Stomach (tissue), 9 donors: ENCODE measurements around the gene LRRC8C. TPM values are rescaled to one million over a fixed set of nuclear protein-coding genes. Genes with fewer than 3 reads are reported as not detected.
"Not testable (repeated sequence)": the region's sequence is repeated elsewhere in the genome, so short reads cannot be mapped to it uniquely, and the experiment has no call there.

Experiments used
- DNase-seq, 2 donors: peaks; one replicate each; pipeline versions ENCODE4 v3.0.0 to v3.0.0-alpha.2; 2013 to 2019
- H3K27ac ChIP-seq, 5 donors: fragments of 200-600 bp in 4 of 5; sonication (generic) in 4 of 5; one replicate each; pipeline ENCODE4 v1.5.1; 2013 to 2019; ENCODE audit warnings: mild to moderate bottlenecking in 1 of 5, moderate library complexity in 1 of 5
- H3K27me3 ChIP-seq, 3 donors: fragments of 200-600 bp; sonication (generic); one replicate each; pipeline ENCODE4 v1.5.1; 2017 to 2019; ENCODE audit warnings: mixed run types in 1 of 3
- H3K36me3 ChIP-seq, 4 donors: fragments of 200-600 bp; sonication (generic); 1 replicate in 3 of 4; 2 replicates in 1 of 4; pipeline ENCODE4 v1.5.1; 2016 to 2019
- H3K4me1 ChIP-seq, 4 donors: fragments of 200-600 bp; sonication (generic); one replicate each; pipeline ENCODE4 v1.5.1; 2016 to 2019
- H3K4me3 ChIP-seq, 4 donors: fragments of 200-600 bp; sonication (generic) in 3 of 4; one replicate each; pipeline ENCODE4 v1.5.1; 2016 to 2019; ENCODE audit warnings: mild to moderate bottlenecking in 1 of 4
- H3K9me3 ChIP-seq, 4 donors: fragments of 200-600 bp; sonication (generic); one replicate each; pipeline ENCODE4 v1.5.1; 2016 to 2019
- EP300 ChIP-seq: sonication (generic); formaldehyde crosslinking; IDR thresholded peaks from one replicate; pipeline ENCODE4 v1.6.1; 2017; ENCODE audit warnings: antibody characterized with exemption
- POLR2A ChIP-seq, 4 donors: fragments of 450-650 bp; IDR thresholded peaks; one replicate each; pipeline ENCODE4 v1.6.1; 2016; ENCODE audit warnings: antibody characterized with exemption in 4 of 4, control low read depth in 2 of 4, mild to moderate bottlenecking in 1 of 4, moderate library complexity in 1 of 4
- POLR2AphosphoS5 ChIP-seq, 3 donors: sonication (generic); formaldehyde crosslinking; IDR thresholded peaks; one replicate each; pipeline ENCODE4 v1.6.1; 2016; ENCODE audit warnings: antibody characterized with exemption in 3 of 3
- WGBS, 5 donors: extraction: QIAGEN DNeasy Blood & Tissue Kit in 3 of 5; methylation state at CpG; one replicate each; pipeline versions ENCODE4 v1.1.5 to v1.1.7; 2013 to 2018; 5-methylcytosine and 5-hydroxymethylcytosine counted together
- intact Hi-C: fragments of 100-400 bp; cut with DNase I; formaldehyde crosslinking; loops from one replicate; pipeline ENCODE4 v1.15.1; 2023; ENCODE audit warnings: low total_unique reads
- polyA plus RNA-seq, 3 donors: library from polyadenylated mRNA; stranded (reverse); fragments of 200-250 nt; gene quantifications; one replicate each; pipeline ENCODE4 v1.2.3, GENCODE V29; 2013
- total RNA-seq, 5 donors: library from RNA; depleted of rRNA; stranded (reverse); fragments of >200 nt; gene quantifications; one replicate each; pipeline versions ENCODE4 v1.1.0 to v1.2.3, GENCODE V29; 2014 to 2016
- TF ChIP-seq, protein P1 (sequence below), 7 experiments: fragments of 450-650 bp in 4 of 7; fragments of 200-600 bp in 3 of 7; sonication (generic) in 3 of 7; IDR thresholded peaks; one replicate each; pipeline ENCODE4 v1.5.1; 2016 to 2019; ENCODE audit warnings: antibody characterized with exemption in 7 of 7, control low read depth in 2 of 7, mild to moderate bottlenecking in 1 of 7
- donor health status: healthy with polysubstance abuse.
- donor health status: Bipolar disorder and iron deficiency.
- donor health status: healthy.

The LRRC8C gene
- total and polyA plus RNA-seq, 8 donors = 0.45 to 14.8 (median 1.4) TPM

DNA sequence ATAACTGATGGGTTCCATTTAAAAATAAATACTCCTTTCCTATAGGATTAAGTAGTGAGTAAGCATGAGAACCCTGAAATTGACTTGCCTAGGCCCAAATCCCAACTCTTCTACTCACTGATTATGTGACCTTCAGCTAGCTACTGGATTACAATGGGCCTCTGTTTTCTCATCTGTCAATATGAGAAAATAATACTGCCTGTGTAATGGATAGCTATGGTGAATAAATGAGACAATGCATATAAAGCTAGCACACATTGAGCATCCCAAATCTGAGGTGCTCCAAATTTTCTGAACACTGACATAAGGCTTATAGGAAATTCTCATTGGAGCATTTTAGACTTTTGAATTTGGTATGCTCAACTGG lies 5.3 kb upstream of the LRRC8C start:
- TF ChIP-seq, protein P1, sequence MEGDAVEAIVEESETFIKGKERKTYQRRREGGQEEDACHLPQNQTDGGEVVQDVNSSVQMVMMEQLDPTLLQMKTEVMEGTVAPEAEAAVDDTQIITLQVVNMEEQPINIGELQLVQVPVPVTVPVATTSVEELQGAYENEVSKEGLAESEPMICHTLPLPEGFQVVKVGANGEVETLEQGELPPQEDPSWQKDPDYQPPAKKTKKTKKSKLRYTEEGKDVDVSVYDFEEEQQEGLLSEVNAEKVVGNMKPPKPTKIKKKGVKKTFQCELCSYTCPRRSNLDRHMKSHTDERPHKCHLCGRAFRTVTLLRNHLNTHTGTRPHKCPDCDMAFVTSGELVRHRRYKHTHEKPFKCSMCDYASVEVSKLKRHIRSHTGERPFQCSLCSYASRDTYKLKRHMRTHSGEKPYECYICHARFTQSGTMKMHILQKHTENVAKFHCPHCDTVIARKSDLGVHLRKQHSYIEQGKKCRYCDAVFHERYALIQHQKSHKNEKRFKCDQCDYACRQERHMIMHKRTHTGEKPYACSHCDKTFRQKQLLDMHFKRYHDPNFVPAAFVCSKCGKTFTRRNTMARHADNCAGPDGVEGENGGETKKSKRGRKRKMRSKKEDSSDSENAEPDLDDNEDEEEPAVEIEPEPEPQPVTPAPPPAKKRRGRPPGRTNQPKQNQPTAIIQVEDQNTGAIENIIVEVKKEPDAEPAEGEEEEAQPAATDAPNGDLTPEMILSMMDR (IDR thresholded peaks at IDR 0.05) = no peak
- no peak for TF ChIP-seq EP300
- no peak for TF ChIP-seq POLR2AphosphoS5 (IDR thresholded peaks at IDR 0.05)
- no peak for TF ChIP-seq POLR2A (IDR thresholded peaks at IDR 0.05)
- no peak for DNase-seq
- Histone ChIP-seq H3K9me3 (no peaks in the 10 kb centered on the region), H3K4me1 (peaks cover 5 to 12% (median 10%) of the 10 kb centered on the region in 4 donors), H3K27me3 (no peaks in the 10 kb centered on the region), H3K4me3 (no peak overlapping the region), H3K27ac (no peak overlapping the region), H3K36me3 (no peaks in the 10 kb centered on the region)
- intact Hi-C loops = no loop called here

DNA sequence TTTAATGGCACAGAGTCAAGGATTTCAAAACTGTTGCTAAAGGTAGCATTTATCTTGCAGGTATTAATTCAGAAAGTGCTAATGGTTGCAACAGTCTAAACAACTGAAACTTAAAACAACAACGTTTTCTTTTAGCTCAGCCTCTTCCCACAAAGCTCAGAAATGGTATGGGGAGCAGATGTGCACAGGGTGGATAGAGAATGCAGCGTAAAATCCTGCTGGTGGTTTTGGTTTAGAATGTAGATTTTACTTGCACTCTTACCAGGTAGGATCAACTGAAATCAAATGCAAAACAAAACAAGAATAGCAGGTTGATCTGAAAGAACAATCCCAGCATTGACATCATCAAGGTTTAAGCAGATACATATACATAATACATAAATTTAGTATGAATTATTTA lies 3.8 kb upstream of the LRRC8C start:
- no peaks in the 10 kb centered on the region for H3K27me3 ChIP-seq
- no peaks in the 10 kb centered on the region for H3K9me3 ChIP-seq
- intact Hi-C loops = no loop called here
- whole genome bisulfite sequencing, 5 donors = 72 to 80% (median 74%) methylated on average over 2 of the region's 2 CpGs
- TF ChIP-seq POLR2A (IDR thresholded peaks at IDR 0.05) = no peak
- TF ChIP-seq, protein P1 (IDR thresholded peaks at IDR 0.05) = no peak
- no peak for TF ChIP-seq EP300
- TF ChIP-seq POLR2AphosphoS5 (IDR thresholded peaks at IDR 0.05) = no peak
- H3K27ac ChIP-seq = no peak overlapping the region
- peaks cover 5 to 21% (median 19%) of the 10 kb centered on the region in 4 donors for H3K4me1 ChIP-seq
- H3K36me3 ChIP-seq = no peaks in the 10 kb centered on the region
- DNase-seq = no peak
- no peak overlapping the region for H3K4me3 ChIP-seq

DNA sequence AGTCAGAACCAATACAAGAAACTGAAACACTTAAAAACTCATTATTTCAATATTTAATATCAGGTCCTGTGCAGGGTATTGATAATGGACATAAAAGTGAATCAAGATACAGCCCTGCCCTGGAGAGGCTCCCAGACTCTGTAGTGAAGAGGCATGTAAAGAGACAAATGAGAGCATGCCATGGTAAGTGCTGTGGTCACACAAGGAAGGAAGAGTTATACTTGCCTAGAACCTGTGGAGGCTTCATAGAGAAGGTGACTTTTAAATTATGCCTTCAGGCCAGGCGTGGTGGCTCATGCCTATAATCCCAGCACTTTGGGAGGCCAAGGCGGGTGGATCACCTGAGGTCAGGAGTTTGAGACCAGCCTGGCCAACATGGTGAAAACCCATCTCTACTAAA lies 3.3 kb upstream of the LRRC8C start:
- intact Hi-C loops, H3K9me3 ChIP-seq, DNase-seq, H3K36me3 ChIP-seq, H3K27ac ChIP-seq, H3K4me3 ChIP-seq, H3K27me3 ChIP-seq: not testable (repeated sequence)
- peaks cover 5 to 24% (median 22%) of the 10 kb centered on the region in 4 donors for H3K4me1 ChIP-seq
- 92 to 97% (median 94%) methylated on average over 2 of the region's 2 CpGs for WGBS, 5 donors

DNA sequence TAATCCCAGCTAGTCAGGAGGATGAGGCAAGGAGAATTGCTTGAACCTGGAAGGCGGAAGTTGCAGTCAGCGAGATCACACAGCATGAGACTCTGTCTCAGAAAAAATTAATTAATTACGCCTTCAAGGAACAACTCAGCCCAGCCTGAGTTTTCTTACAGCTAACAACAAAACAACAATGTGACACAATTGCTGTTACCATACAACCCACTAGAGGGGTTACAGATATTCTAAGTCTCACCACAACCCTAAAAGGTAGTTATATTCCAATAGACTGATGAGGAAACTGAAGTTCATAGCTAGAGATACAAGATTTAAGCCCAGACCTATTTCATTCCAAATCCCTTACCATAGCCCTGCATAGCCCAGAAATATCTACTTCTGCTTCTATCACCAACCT lies 2.9 kb upstream of the LRRC8C start:
- H3K4me1 ChIP-seq = peaks cover 5 to 27% (median 22%) of the 10 kb centered on the region in 4 donors
- no peak overlapping the region for H3K4me3 ChIP-seq
- no peaks in the 10 kb centered on the region for H3K27me3 ChIP-seq
- H3K36me3 ChIP-seq = no peaks in the 10 kb centered on the region
- TF ChIP-seq EP300 = no peak
- no peak for TF ChIP-seq POLR2A (IDR thresholded peaks at IDR 0.05)
- TF ChIP-seq POLR2AphosphoS5 (IDR thresholded peaks at IDR 0.05) = no peak
- TF ChIP-seq, protein P1 (IDR thresholded peaks at IDR 0.05) = no peak
- H3K9me3 ChIP-seq = no peaks in the 10 kb centered on the region
- no peak for DNase-seq
- 94 to 99% (median 97%) methylated on average over 3 of the region's 3 CpGs for WGBS, 5 donors
- H3K27ac ChIP-seq = no peak overlapping the region
- intact Hi-C loops = no loop called here

DNA sequence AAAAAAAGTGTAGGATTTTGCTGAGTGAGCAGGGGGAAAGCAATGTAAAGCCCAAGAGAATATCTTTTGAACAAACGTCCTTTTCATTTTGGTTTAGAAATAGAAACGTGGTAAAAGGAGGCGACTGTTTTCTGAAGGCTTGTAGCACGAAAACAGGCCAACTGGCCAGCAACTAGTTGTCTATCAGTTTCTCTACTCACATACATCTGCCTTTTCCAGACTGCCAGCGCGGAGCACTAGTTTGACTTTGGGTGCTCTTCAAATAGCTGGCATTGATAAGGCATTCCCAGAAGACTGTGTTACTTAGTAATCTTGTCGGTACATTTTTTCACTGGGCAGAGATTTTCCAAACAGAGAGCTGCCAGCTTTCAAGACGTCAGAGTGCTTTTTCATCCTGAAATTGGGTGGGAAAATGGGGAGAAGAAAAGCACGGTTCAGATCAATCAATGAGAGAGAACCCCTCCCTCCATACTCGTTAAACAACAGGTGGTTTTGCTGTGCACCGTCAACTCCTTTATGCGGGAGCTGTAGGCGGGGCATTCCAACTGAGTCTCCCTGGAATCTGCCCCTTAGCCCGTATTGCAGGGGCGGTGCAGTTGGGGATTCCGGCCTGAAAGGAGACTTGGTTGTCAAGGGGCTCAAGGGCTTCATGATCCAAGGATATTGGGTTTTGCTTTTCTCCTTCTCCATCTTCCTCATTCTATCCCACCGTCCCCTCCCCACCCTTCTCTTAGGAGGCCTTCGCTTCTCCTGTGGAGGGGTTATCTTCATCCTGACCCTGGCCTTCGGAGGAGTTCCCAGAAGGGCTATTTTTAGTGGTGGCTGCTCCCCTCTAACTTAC lies 884 bp upstream of the LRRC8C start:
- DNase-seq = peak in 1 of 2 donors; percentile 61
- intact Hi-C loops = no loop called here
- peak overlapping the region; percentile 75 to 89 (median 88) for H3K27ac ChIP-seq

More for the DNA sequence above, 884 bp upstream of the LRRC8C start:
- H3K36me3 ChIP-seq = no peaks in the 10 kb centered on the region
- WGBS, 5 donors = 15 to 28% (median 21%) methylated on average over 19 of the region's 19 CpGs
- peaks cover 5 to 38% (median 22%) of the 10 kb centered on the region in 4 donors for H3K4me1 ChIP-seq
- no peaks in the 10 kb centered on the region for H3K27me3 ChIP-seq
- TF ChIP-seq POLR2AphosphoS5 (IDR thresholded peaks at IDR 0.05) (no peak), EP300 (no peak), POLR2A (IDR thresholded peaks at IDR 0.05) (no peak)
- TF ChIP-seq, protein P1 (IDR thresholded peaks at IDR 0.05) = no peak
- H3K4me3 ChIP-seq = peak overlapping the region; percentile 88 to 91 (median 90)
- no peaks in the 10 kb centered on the region for H3K9me3 ChIP-seq
